PC-9 (cell line): ENCODE measurements around the gene AIFM2. TPM values are rescaled to one million over a fixed set of nuclear protein-coding genes. Genes with fewer than 3 reads are reported as not detected.

Source experiments
- BruUV-seq: library from RNA; stranded (reverse); fragments of 400-500 nt; replicated peaks from 2 replicates; lab custom pipeline; 2021; lab: Mats Ljungman, UMichigan
- CTCF ChIA-PET: fragments of 300-600 bp; sonication (Branson Sonifier 250); formaldehyde crosslinking; loops from one replicate; lab custom pipeline; 2022; ENCODE audit warnings: antibody characterized with exemption; lab: Charles Lee
- POLR2A ChIA-PET: fragments of 300-600 bp; sonication (Branson Sonifier 250); formaldehyde crosslinking; loops from one replicate; lab custom pipeline; 2022; ENCODE audit warnings: antibody characterized with exemption; ENCODE audit not compliant: unreplicated experiment; lab: Charles Lee
- DNase-seq, 2 experiments: peaks; one replicate each; pipeline versions ENCODE4 v3.0.0 to v3.0.0-alpha.2; 2015 to 2022; ENCODE audit warnings: mixed read lengths in 1 of 2
- H2AFZ ChIP-seq: fragments of 200-600 bp; sonication (generic); 2 replicates; pipeline ENCODE4 v1.8.1; 2017; ENCODE audit warnings: antibody characterized with exemption
- H3F3A ChIP-seq: fragments of 200-600 bp; sonication (generic); 2 replicates; pipeline ENCODE4 v1.8.1; 2017; ENCODE audit warnings: antibody characterized with exemption, mild to moderate bottlenecking, low read depth; ENCODE audit not compliant: insufficient read depth
- H3K27ac ChIP-seq: fragments of 200-600 bp; sonication (generic); 2 replicates; pipeline ENCODE4 v1.6.1; 2016; ENCODE audit warnings: mixed run types
- H3K27me3 ChIP-seq: fragments of 200-600 bp; sonication (generic); 2 replicates; pipeline ENCODE4 v1.6.1; 2016; ENCODE audit warnings: low read depth, mixed run types; ENCODE audit not compliant: insufficient read depth
- H3K36me3 ChIP-seq: fragments of 200-600 bp; sonication (generic); 2 replicates; pipeline ENCODE4 v1.6.1; 2016; ENCODE audit warnings: low read depth, mixed run types
- H3K4me1 ChIP-seq: fragments of 200-600 bp; sonication (generic); replicated peaks from 2 replicates; pipeline ENCODE4 v1.6.1; 2016; ENCODE audit warnings: mixed run types; ENCODE audit not compliant: insufficient read depth
- H3K4me2 ChIP-seq: fragments of 200-600 bp; sonication (generic); 2 replicates; pipeline ENCODE4 v1.6.1; 2017; ENCODE audit warnings: mixed run types
- H3K4me3 ChIP-seq: fragments of 200-600 bp; sonication (generic); 2 replicates; pipeline ENCODE4 v1.6.1; 2016; ENCODE audit warnings: mixed run types
- H3K79me2 ChIP-seq: fragments of 200-600 bp; sonication (generic); 2 replicates; pipeline ENCODE4 v1.6.1; 2017; ENCODE audit warnings: low read depth, mixed run types
- H3K9me2 ChIP-seq: fragments of 200-600 bp; sonication (generic); 2 replicates; pipeline ENCODE4 v1.8.1; 2017; ENCODE audit warnings: mild to moderate bottlenecking; ENCODE audit not compliant: insufficient read depth
- H3K9me3 ChIP-seq: fragments of 200-600 bp; sonication (generic); 2 replicates; pipeline ENCODE4 v1.8.1; 2016; ENCODE audit warnings: low read depth; ENCODE audit not compliant: insufficient read depth
- H4K20me1 ChIP-seq: fragments of 200-600 bp; sonication (generic); 2 replicates; pipeline ENCODE4 v1.8.1; 2017; ENCODE audit not compliant: insufficient read depth
- EZH2 ChIP-seq: fragments of 200-600 bp; sonication (generic); IDR thresholded peaks from 2 replicates; pipeline ENCODE4 v1.8.0; 2017; ENCODE audit warnings: antibody characterized with exemption, low read depth
- intact Hi-C: fragments of 100-400 bp; cut with micrococcal nuclease; formaldehyde crosslinking; loops from one replicate; pipeline ENCODE4 v1.10.0; 2022; ENCODE audit not compliant: unreplicated experiment
- total RNA-seq: library from RNA; stranded (reverse); gene quantifications from 2 replicates; pipeline ENCODE4 v1.2.3, GENCODE V29; 2021
- TF ChIP-seq, protein P1 (sequence below): fragments of 200-600 bp; sonication (generic); conservative IDR thresholded peaks from 2 replicates; pipeline ENCODE4 v1.6.1; 2017; ENCODE audit warnings: mixed run types, antibody characterized with exemption, mild to moderate bottlenecking, moderate library complexity

Gene AIFM2
- total RNA-seq, 1 experiment from 2014 or later: 47.0 TPM

DNA sequence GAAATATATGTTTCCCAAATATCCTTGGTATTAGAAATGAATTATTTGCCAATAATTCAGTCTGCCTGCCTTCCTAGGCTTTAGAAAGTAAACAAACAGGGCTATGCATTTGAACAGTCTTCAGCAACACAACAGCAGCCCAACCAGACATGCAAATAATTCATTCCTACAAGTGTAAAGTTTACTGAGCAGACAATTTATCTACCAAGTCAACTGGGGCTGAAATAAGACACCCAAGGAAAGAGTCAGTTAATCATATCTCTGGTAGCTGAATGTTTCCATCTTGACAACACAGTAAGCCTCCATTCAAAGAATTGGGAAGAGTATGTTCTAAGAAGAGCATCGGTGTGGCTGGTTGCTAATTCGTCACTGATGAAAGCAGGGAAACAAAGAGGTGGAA is 38.4 kb downstream of the AIFM2 start:
- Histone ChIP-seq H3F3A (no peaks in the 10 kb centered on the region), H3K4me1 (no peaks in the 10 kb centered on the region), H3K79me2 (no peaks in the 10 kb centered on the region), H2AFZ (no peak overlapping the region), H3K27ac (no peak overlapping the region), H3K4me2 (no peak overlapping the region), H3K36me3 (no peaks in the 10 kb centered on the region), H3K9me3 (no peaks in the 10 kb centered on the region), H3K27me3 (0 out of 2 replicates have a peak, but pooled peaks cover 4% of the 10 kb centered on the region), H3K9me2 (no peaks in the 10 kb centered on the region), H3K4me3 (no peak overlapping the region), H4K20me1 (no peaks in the 10 kb centered on the region)
- BruUV-seq: no TSS peak
- CTCF ChIA-PET: no interaction called here
- POLR2A ChIA-PET: interaction anchor here (0.6 kb wide), 1 partner anchor 23 kb away, joined by 5 read pairs; no protein-coding TSS in a partner anchor
- intact Hi-C loops: no loop called here
- TF ChIP-seq, protein P1, sequence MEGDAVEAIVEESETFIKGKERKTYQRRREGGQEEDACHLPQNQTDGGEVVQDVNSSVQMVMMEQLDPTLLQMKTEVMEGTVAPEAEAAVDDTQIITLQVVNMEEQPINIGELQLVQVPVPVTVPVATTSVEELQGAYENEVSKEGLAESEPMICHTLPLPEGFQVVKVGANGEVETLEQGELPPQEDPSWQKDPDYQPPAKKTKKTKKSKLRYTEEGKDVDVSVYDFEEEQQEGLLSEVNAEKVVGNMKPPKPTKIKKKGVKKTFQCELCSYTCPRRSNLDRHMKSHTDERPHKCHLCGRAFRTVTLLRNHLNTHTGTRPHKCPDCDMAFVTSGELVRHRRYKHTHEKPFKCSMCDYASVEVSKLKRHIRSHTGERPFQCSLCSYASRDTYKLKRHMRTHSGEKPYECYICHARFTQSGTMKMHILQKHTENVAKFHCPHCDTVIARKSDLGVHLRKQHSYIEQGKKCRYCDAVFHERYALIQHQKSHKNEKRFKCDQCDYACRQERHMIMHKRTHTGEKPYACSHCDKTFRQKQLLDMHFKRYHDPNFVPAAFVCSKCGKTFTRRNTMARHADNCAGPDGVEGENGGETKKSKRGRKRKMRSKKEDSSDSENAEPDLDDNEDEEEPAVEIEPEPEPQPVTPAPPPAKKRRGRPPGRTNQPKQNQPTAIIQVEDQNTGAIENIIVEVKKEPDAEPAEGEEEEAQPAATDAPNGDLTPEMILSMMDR: no peak
- no peak for TF ChIP-seq EZH2
- DNase-seq: no peak

DNA sequence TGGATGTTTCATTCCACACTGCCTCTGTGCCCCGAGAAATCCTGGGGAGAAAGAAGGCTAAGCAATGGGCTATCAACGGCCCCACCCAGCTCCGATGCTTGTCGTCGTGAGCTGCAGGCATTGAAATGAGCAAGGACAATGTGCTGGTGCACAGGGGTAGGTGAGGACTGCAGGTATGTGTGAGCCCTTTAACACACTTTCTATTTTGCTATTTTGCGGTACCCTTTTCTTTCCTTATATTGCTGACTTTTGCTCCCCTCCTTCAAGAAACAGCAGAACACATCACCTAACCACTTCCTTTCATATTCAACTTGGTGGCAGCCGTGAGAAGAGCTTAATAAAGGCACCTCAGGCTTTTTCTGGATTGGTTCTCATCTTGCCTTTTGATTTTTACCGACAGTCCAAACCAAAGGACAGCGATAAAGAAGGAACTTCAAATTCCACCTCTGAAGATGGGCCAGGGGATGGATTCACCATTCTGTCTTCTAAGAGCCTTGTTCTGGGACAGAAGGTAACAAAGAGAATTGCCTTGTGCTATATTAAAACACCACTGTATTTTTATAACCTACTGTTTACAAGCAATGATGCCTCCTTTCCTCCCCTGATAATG is 39.2 kb downstream of the AIFM2 start:
- Histone ChIP-seq H2AFZ (no peak overlapping the region), H3K4me2 (no peak overlapping the region), H3K36me3 (no peaks in the 10 kb centered on the region), H4K20me1 (no peaks in the 10 kb centered on the region), H3K79me2 (no peaks in the 10 kb centered on the region), H3K9me2 (no peaks in the 10 kb centered on the region), H3K9me3 (no peaks in the 10 kb centered on the region), H3K4me1 (no peaks in the 10 kb centered on the region), H3F3A (no peaks in the 10 kb centered on the region), H3K27me3 (0 out of 2 replicates have a peak, but pooled peaks cover 4% of the 10 kb centered on the region), H3K27ac (no peak overlapping the region), H3K4me3 (no peak overlapping the region)
- DNase-seq: no peak
- ChIA-PET POLR2A (interaction anchor here (0.6 to 0.7 kb wide), 2 partner anchors 22 to 55 kb away, joined by 5 to 10 read pairs; no protein-coding TSS in a partner anchor), CTCF (no interaction called here)
- intact Hi-C loops: no loop called here
- no peak for TF ChIP-seq EZH2
- TF ChIP-seq, protein P1: no peak
- no TSS peak for BruUV-seq

DNA sequence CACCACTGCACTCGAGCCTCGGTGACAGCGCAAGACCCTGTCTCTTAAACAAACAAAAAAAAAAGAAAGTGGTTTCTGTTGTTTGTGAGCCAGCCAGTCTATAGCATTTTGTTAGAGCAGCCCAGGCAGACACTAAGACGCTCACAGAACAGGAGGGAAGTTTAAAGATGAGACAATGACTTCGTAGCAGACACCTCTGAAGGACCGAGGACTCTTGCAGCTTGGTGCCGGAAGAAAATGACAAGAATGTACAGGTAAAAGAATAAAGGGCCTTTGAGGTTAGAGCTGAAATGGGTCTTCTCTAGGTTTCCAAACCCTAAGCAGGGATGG is 40.3 kb downstream of the AIFM2 start:
- Histone ChIP-seq H3F3A (no peaks in the 10 kb centered on the region), H3K4me2 (no peak overlapping the region), H3K4me1 (no peaks in the 10 kb centered on the region), H3K79me2 (no peaks in the 10 kb centered on the region), H3K9me2 (no peaks in the 10 kb centered on the region), H3K9me3 (no peaks in the 10 kb centered on the region), H3K36me3 (no peaks in the 10 kb centered on the region), H4K20me1 (no peaks in the 10 kb centered on the region), H3K27me3 (0 out of 2 replicates have a peak, but pooled peaks cover 4% of the 10 kb centered on the region), H3K27ac (no peak overlapping the region), H3K4me3 (no peak overlapping the region), H2AFZ (no peak overlapping the region)
- BruUV-seq: no TSS peak
- intact Hi-C loops: no loop called here
- TF ChIP-seq, protein P1: no peak
- no peak for TF ChIP-seq EZH2
- DNase-seq: no peak
- CTCF ChIA-PET: interaction anchor here (0.6 kb wide), 1 partner anchor 57 kb away, joined by 4 read pairs; no protein-coding TSS in a partner anchor
- POLR2A ChIA-PET: no interaction called here
